Upper lobe of left lung (tissue), 6 donors: ENCODE results near the gene ACTR1A. TPM values are rescaled to one million over a fixed set of nuclear protein-coding genes. Genes with fewer than 3 reads are reported as not detected.
"Not testable (repeated sequence)": the region's sequence is repeated elsewhere in the genome, so short reads cannot be mapped to it uniquely, and the experiment has no call there.

Source experiments
- ATAC-seq, 2 donors: fragments of 200-7000 bp; cut with Tn5 transposase; one replicate each; pipeline ENCODE4 v1.9.1; 2022; ENCODE audit warnings: mild to moderate bottlenecking in 2 of 2, moderate library complexity in 2 of 2; ENCODE audit not compliant: low FRiP score in 2 of 2
- DNase-seq, 2 donors: peaks; one replicate each; pipeline ENCODE4 v3.0.0-alpha.2; 2019 to 2020
- H3K27ac ChIP-seq, 4 donors: fragments of 200-600 bp; sonication (generic); one replicate each; pipeline ENCODE4 v1.5.1; 2016 to 2019
- H3K27me3 ChIP-seq, 4 donors: fragments of 200-600 bp; sonication (generic); one replicate each; pipeline ENCODE4 v1.5.1; 2017 to 2019
- H3K36me3 ChIP-seq, 4 donors: fragments of 200-600 bp; sonication (generic); one replicate each; pipeline ENCODE4 v1.5.1; 2016 to 2019
- H3K4me1 ChIP-seq, 4 donors: fragments of 200-600 bp; sonication (generic); one replicate each; pipeline ENCODE4 v1.5.1; 2018 to 2019
- H3K4me3 ChIP-seq, 4 donors: fragments of 200-600 bp; sonication (generic); one replicate each; pipeline ENCODE4 v1.5.1; 2017 to 2019; ENCODE audit warnings: mild to moderate bottlenecking in 2 of 4, moderate library complexity in 1 of 4
- H3K9me3 ChIP-seq, 4 donors: fragments of 200-600 bp; sonication (generic); one replicate each; pipeline ENCODE4 v1.5.1; 2018 to 2019
- EP300 ChIP-seq, 4 donors: sonication (generic); formaldehyde crosslinking; IDR thresholded peaks; one replicate each; pipeline ENCODE4 v1.5.1; 2017; ENCODE audit warnings: antibody characterized with exemption in 4 of 4, control low read depth in 2 of 4
- POLR2A ChIP-seq, 4 donors: fragments of 450-650 bp; IDR thresholded peaks; one replicate each; pipeline ENCODE4 v1.5.1; 2016 to 2017; ENCODE audit warnings: antibody characterized with exemption in 4 of 4, mild to moderate bottlenecking in 2 of 4
- POLR2AphosphoS5 ChIP-seq, 2 donors: sonication (generic); formaldehyde crosslinking; IDR thresholded peaks; one replicate each; pipeline ENCODE4 v1.5.1; 2017; ENCODE audit warnings: antibody characterized with exemption in 2 of 2
- WGBS, 2 donors: methylation state at CpG; one replicate each; pipeline ENCODE4 v1.1.5; 2017 to 2018; 5-methylcytosine and 5-hydroxymethylcytosine counted together
- total RNA-seq, 6 donors: library from RNA; depleted of rRNA in 4 of 6; stranded (reverse); fragments of >200 nt in 4 of 6; gene quantifications; one replicate each; pipeline versions ENCODE4 v1.1.0 to v1.2.1, GENCODE V29; 2016 to 2021
- TF ChIP-seq, protein P1 (sequence below), 6 experiments: fragments of 450-650 bp in 4 of 6; fragments of 200-600 bp in 2 of 6; sonication (generic) in 2 of 6; IDR thresholded peaks; one replicate each; pipeline ENCODE4 v1.5.1; 2016 to 2019; ENCODE audit warnings: antibody characterized with exemption in 6 of 6
- donor health status: DM: no; HTN: no; CAD: no; lungs with moderate emphysema.
- donor health status: DM: no; HTN: yes; CAD: no; lungs with severe emphysema.

The ACTR1A gene
- total RNA-seq, 6 donors from 2014 or later: 54.5 to 126 (median 93.2) TPM

GRCh38 chr10:102457591-102458150, 44.8 kb downstream of the ACTR1A start:
- no peak overlapping the region for H3K4me3 ChIP-seq
- no peaks in the 10 kb centered on the region for H3K36me3 ChIP-seq
- no peak for ATAC-seq
- H3K27me3 ChIP-seq: no peaks in the 10 kb centered on the region
- TF ChIP-seq, protein P1, sequence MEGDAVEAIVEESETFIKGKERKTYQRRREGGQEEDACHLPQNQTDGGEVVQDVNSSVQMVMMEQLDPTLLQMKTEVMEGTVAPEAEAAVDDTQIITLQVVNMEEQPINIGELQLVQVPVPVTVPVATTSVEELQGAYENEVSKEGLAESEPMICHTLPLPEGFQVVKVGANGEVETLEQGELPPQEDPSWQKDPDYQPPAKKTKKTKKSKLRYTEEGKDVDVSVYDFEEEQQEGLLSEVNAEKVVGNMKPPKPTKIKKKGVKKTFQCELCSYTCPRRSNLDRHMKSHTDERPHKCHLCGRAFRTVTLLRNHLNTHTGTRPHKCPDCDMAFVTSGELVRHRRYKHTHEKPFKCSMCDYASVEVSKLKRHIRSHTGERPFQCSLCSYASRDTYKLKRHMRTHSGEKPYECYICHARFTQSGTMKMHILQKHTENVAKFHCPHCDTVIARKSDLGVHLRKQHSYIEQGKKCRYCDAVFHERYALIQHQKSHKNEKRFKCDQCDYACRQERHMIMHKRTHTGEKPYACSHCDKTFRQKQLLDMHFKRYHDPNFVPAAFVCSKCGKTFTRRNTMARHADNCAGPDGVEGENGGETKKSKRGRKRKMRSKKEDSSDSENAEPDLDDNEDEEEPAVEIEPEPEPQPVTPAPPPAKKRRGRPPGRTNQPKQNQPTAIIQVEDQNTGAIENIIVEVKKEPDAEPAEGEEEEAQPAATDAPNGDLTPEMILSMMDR (IDR thresholded peaks at IDR 0.05): no peak
- no peak for TF ChIP-seq POLR2A (IDR thresholded peaks at IDR 0.05)
- TF ChIP-seq EP300 (IDR thresholded peaks at IDR 0.05): no peak
- no peak for TF ChIP-seq POLR2AphosphoS5 (IDR thresholded peaks at IDR 0.05)
- 84 to 88% methylated on average over 9 of the region's 9 CpGs for WGBS, 2 donors
- DNase-seq: no peak
- no peak overlapping the region for H3K27ac ChIP-seq
- peaks cover 26 to 60% (median 50%) of the 10 kb centered on the region in 4 donors for H3K4me1 ChIP-seq
- H3K9me3 ChIP-seq: no peaks in the 10 kb centered on the region

DNA sequence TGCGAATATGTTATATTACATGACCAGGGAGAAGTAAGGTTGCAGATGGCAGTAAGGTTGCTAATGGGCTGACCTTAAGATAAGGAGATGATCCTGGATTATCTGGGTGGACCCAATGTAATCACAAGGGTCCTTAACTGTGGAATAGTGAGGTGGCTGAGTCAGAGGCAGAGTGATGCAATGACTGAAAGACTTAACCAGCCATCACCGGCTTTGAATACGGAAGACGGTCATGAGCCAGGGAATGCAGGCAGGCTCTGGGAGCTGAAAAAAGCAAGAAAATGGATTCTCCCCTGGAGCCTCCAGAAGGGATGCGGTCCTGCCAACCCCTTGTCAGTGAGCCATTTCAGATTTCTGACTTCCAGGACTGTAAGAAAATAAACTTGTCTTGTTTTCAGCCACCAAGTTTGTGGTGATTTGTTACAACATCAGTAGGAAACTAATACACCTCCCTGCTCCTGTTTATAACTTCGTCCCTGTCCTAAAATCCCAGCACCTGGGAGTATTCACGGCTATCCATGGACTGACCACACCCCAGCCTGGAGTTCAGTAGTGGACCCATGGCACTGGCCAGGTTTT, 46.5 kb downstream of the ACTR1A start:
- H3K4me1 ChIP-seq: peaks cover 15 to 62% (median 50%) of the 10 kb centered on the region in 4 donors
- no peaks in the 10 kb centered on the region for H3K9me3 ChIP-seq
- WGBS, 2 donors: 52 to 73% methylated on average over 7 of the region's 7 CpGs
- DNase-seq (peak in 1 of 2 donors; percentile 90), ATAC-seq (peak; percentile 72 to 82)
- TF ChIP-seq, protein P1 (IDR thresholded peaks at IDR 0.05): no peak
- TF ChIP-seq POLR2A (IDR thresholded peaks at IDR 0.05): peak in 1 of 4 donors; percentile 54
- TF ChIP-seq POLR2AphosphoS5 (IDR thresholded peaks at IDR 0.05): peak; percentile 51 to 58
- TF ChIP-seq EP300 (IDR thresholded peaks at IDR 0.05): peak in 2 of 4 donors; percentile 44 to 87
- H3K36me3 ChIP-seq: no peaks in the 10 kb centered on the region
- no peaks in the 10 kb centered on the region for H3K27me3 ChIP-seq
- no peak overlapping the region for H3K4me3 ChIP-seq
- H3K27ac ChIP-seq: peak overlapping the region; percentile 65 to 95 (median 89)

- not testable (repeated sequence) for H3K36me3 ChIP-seq, H3K4me3 ChIP-seq, ATAC-seq, H3K9me3 ChIP-seq, H3K27me3 ChIP-seq
- WGBS, 2 donors: 32 to 45% methylated on average over 11 to 13 of the region's 13 CpGs
- Histone ChIP-seq H3K4me1 (peaks cover 15 to 63% (median 47%) of the 10 kb centered on the region in 4 donors), H3K27ac (peak overlapping the region; percentile 65 to 95 (median 89))
- DNase-seq: peak in 1 of 2 donors; percentile 71
Measured at GRCh38 chr10:102454662-102455487, 47.6 kb downstream of the ACTR1A start.

GRCh38 chr10:102453502-102453901, 49.0 kb downstream of the ACTR1A start:
- peak overlapping the region; percentile 65 to 95 (median 89) for H3K27ac ChIP-seq
- WGBS, 2 donors: 73 to 75% methylated on average over 5 of the region's 5 CpGs
- TF ChIP-seq POLR2AphosphoS5 (IDR thresholded peaks at IDR 0.05): peak in 1 of 2 donors; percentile 14
- no peak for TF ChIP-seq EP300 (IDR thresholded peaks at IDR 0.05)
- H3K9me3 ChIP-seq: no peaks in the 10 kb centered on the region
- no peaks in the 10 kb centered on the region for H3K36me3 ChIP-seq
- DNase-seq: peak in 1 of 2 donors; percentile 78
- H3K27me3 ChIP-seq: no peaks in the 10 kb centered on the region
- no peak for ATAC-seq
- no peak overlapping the region for H3K4me3 ChIP-seq
- H3K4me1 ChIP-seq: peaks cover 21 to 73% (median 49%) of the 10 kb centered on the region in 4 donors

GRCh38 chr10:102452672-102453340, 49.7 kb downstream of the ACTR1A start:
- Histone ChIP-seq H3K36me3 (no peaks in the 10 kb centered on the region), H3K4me3 (no peak overlapping the region), H3K4me1 (peaks cover 21 to 73% (median 49%) of the 10 kb centered on the region in 4 donors), H3K9me3 (no peaks in the 10 kb centered on the region), H3K27me3 (no peaks in the 10 kb centered on the region), H3K27ac (peak overlapping the region; percentile 65 to 95 (median 89))
- peak; percentile 3 to 61 for ATAC-seq
- WGBS, 2 donors: 41 to 49% methylated on average over 3 of the region's 3 CpGs
- TF ChIP-seq POLR2AphosphoS5 (IDR thresholded peaks at IDR 0.05) (peak; percentile 33), POLR2A (IDR thresholded peaks at IDR 0.05) (peak in 1 of 4 donors; percentile 47), EP300 (IDR thresholded peaks at IDR 0.05) (peak in 1 of 4 donors; percentile 32)
- TF ChIP-seq, protein P1 (IDR thresholded peaks at IDR 0.05): no peak
- DNase-seq: peak in 1 of 2 donors; percentile 76
